HepG2 (cell line): ENCODE results near the gene REEP6. TPM values are rescaled to one million over a fixed set of nuclear protein-coding genes. Genes with fewer than 3 reads are reported as not detected.
A peak's percentile ranks its signal among the peaks of the same experiment; 100 is the strongest.

Source experiments
- ASH2L ChIP-seq: fragments of 300-600, 200-600 bp; sonication (generic); IDR thresholded peaks from 2 replicates; pipeline ENCODE4 v1.7.0; 2017; ENCODE audit warnings: low read depth, mild to moderate bottlenecking, moderate library complexity, mixed read lengths, low read length; ENCODE audit not compliant: insufficient read length
- BCL3 ChIP-seq: sonication (generic); formaldehyde crosslinking; IDR thresholded peaks from 2 replicates; pipeline ENCODE4 v1.5.1; 2020; ENCODE audit warnings: mild to moderate bottlenecking, missing genetic modification reagents, moderate library complexity
- GMEB1 ChIP-seq: sonication (generic); formaldehyde crosslinking; IDR thresholded peaks from 2 replicates; pipeline ENCODE4 v1.5.1; 2020; ENCODE audit warnings: missing genetic modification reagents, mild to moderate bottlenecking, borderline replicate concordance
- HNRNPH1 ChIP-seq: fragments of 200-400 bp; formaldehyde crosslinking; optimal IDR thresholded peaks from 2 replicates; pipeline ENCODE3; 2017; ENCODE audit warnings: mild to moderate bottlenecking, low read depth, low read length
- IKZF5 ChIP-seq: IDR thresholded peaks from 2 replicates; pipeline ENCODE4 v1.6.1; 2018; ENCODE audit warnings: missing genetic modification reagents, mild to moderate bottlenecking, missing compliant biosample characterization
- KDM2A ChIP-seq: sonication (generic); formaldehyde crosslinking; IDR thresholded peaks from 2 replicates; pipeline ENCODE4 v1.4.0; 2020; ENCODE audit warnings: low read depth, missing genetic modification reagents, borderline replicate concordance
- MAZ ChIP-seq, 2 experiments: sonication (generic) in 1 of 2; formaldehyde crosslinking in 1 of 2; IDR thresholded peaks; 2 replicates each; pipeline versions ENCODE4 v1.5.0 to v1.6.1; 2012 to 2020; ENCODE audit warnings: low read depth in 2 of 2, mild to moderate bottlenecking in 2 of 2, borderline replicate concordance in 1 of 2, improper control_type of control experiment in 1 of 2, low read length in 1 of 2, missing genetic modification reagents in 1 of 2, moderate library complexity in 1 of 2
- SAP130 ChIP-seq: IDR thresholded peaks from 2 replicates; pipeline ENCODE4 v1.6.1; 2016; ENCODE audit warnings: low read depth
- STAT5B ChIP-seq: sonication (generic); formaldehyde crosslinking; IDR thresholded peaks from 2 replicates; pipeline ENCODE4 v1.4.0; 2020; ENCODE audit warnings: missing genetic modification reagents
- TFDP2 ChIP-seq: sonication (generic); formaldehyde crosslinking; IDR thresholded peaks from 2 replicates; pipeline ENCODE4 v1.4.0; 2020; ENCODE audit warnings: missing genetic modification reagents
- UBTF ChIP-seq: sonication (generic); formaldehyde crosslinking; IDR thresholded peaks from 2 replicates; pipeline ENCODE4 v1.4.0; 2020; ENCODE audit warnings: mild to moderate bottlenecking, missing genetic modification reagents
- ZFP36L1 ChIP-seq: sonication (generic); formaldehyde crosslinking; IDR thresholded peaks from 2 replicates; pipeline ENCODE4 v1.8.0; 2022; ENCODE audit warnings: mild to moderate bottlenecking, missing genetic modification reagents, moderate library complexity
- ZNF556 ChIP-seq: sonication (generic); formaldehyde crosslinking; IDR thresholded peaks from 2 replicates; pipeline ENCODE4 v1.4.0; 2020; ENCODE audit warnings: mild to moderate bottlenecking, missing genetic modification reagents, borderline replicate concordance
- ZNF572 ChIP-seq: sonication (generic); formaldehyde crosslinking; IDR thresholded peaks from 2 replicates; pipeline ENCODE4 v1.5.1; 2020; ENCODE audit warnings: mild to moderate bottlenecking, missing genetic modification reagents
- ZUFSP ChIP-seq: sonication (generic); formaldehyde crosslinking; IDR thresholded peaks from 2 replicates; pipeline ENCODE4 v1.9.0; 2021; ENCODE audit warnings: missing genetic modification reagents, mild to moderate bottlenecking, borderline replicate concordance
- polyA plus RNA-seq, 8 experiments: library from polyadenylated mRNA; depleted of rRNA in 3 of 8; stranded (reverse) in 7 of 8; unstranded in 1 of 8; fragments of >200 nt; fragmentation: Illumina TruSeq in 4 of 8; extraction: Trizol in 4 of 8; gene quantifications; 2 replicates each; pipeline versions ENCODE4 v1.2.1 to v1.2.3, GENCODE V29; 2011 to 2016; ENCODE audit warnings: low read depth in 4 of 8, missing spikeins in 1 of 8, mixed read lengths in 1 of 8; ENCODE audit not compliant: insufficient read depth in 1 of 8
- total RNA-seq, 5 experiments: library from RNA; depleted of rRNA; stranded (reverse); fragments of >200 nt; fragmentation: Illumina TruSeq; extraction: Trizol; gene quantifications; 2 replicates each; pipeline ENCODE4 v1.2.3, GENCODE V29; 2016; ENCODE audit warnings: low read depth in 1 of 5

REEP6 gene
- total and polyA plus RNA-seq, 2 of the 13 experiments (the other 11 are each of a cell fraction or from before 2014, with no cell fraction given) = 10.0 to 28.8 TPM

GRCh38 chr19:1455336-1456120, 35.5 kb upstream of the REEP6 start (continued):
- TF ChIP-seq TFDP2 (CRISPR knock-in tag) (0 out of 2 replicates have a peak, but pooled peaks have one; percentile 13), GMEB1 (CRISPR knock-in tag) (peak; percentile 36; the same call in 1 of the 2 replicates), IKZF5 (CRISPR knock-in tag) (no peak), ZNF556 (no peak), ZNF572 (CRISPR knock-in tag) (no peak), SAP130 (CRISPR knock-in tag) (peak; percentile 23; the same call in 1 of the 2 replicates), ASH2L (peak; percentile 5), HNRNPH1 (no peak), MAZ (IDR thresholded peaks at IDR 0.05; ENCODE audit: borderline replicate concordance, low read depth, low read length) (no peak), MAZ (CRISPR knock-in tag; IDR thresholded peaks at IDR 0.05; ENCODE audit: low read depth) (0 out of 2 replicates have a peak, but pooled peaks have one; percentile 41), UBTF (peak; percentile 21; the same call in 1 of the 2 replicates), KDM2A (CRISPR knock-in tag) (peak; percentile 67), ZUFSP (CRISPR knock-in tag) (no peak), ZFP36L1 (CRISPR knock-in tag) (0 out of 2 replicates have a peak, but pooled peaks have one; percentile 34), STAT5B (no peak), BCL3 (CRISPR knock-in tag) (0 out of 2 replicates have a peak, but pooled peaks have one; percentile 52)
